ENCODE measurements around the gene CC2D2B. TPM values are rescaled to one million over a fixed set of nuclear protein-coding genes. Genes with fewer than 3 reads are reported as not detected.
"Not testable (repeated sequence)": the region's sequence is repeated elsewhere in the genome, so short reads cannot be mapped to it uniquely, and the experiment has no call there.

Gene CC2D2B
- total RNA-seq, 2 experiments from 2014 or later: 0.35 to 0.40 TPM

DNA sequence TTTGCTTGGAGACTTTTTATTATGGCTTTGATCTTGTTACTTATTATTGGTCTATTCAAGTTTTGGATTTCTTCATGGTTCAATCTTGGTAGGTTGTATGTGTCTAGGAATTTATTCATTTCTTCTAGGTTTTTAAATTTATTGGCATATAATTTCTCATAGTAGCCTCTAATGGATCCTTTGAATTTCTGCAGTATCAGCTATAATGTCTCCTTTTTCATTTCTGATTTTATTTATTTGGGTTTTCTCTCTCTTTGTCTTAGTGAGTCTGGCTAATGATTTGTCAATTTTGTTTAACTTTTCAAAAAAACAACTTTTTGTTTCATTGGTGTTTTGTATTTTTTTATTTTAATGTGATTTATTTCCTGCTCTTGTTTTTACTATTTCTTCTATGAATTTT, 8.3 kb downstream of the CC2D2B start:
- peaks cover 49% of the 10 kb centered on the region for H3K27me3 Mint-ChIP-seq
- H3K4me1 Mint-ChIP-seq; H3K9me3 Mint-ChIP-seq; DNase-seq; POLR2A ChIA-PET; H3K4me3 Mint-ChIP-seq; H3K27ac Mint-ChIP-seq; H3K36me3 Mint-ChIP-seq (ENCODE audit: low read depth); CTCF ChIA-PET: not testable (repeated sequence)

GRCh38 chr10:95920798-95921426, 13.1 kb downstream of the CC2D2B start:
- POLR2A ChIA-PET: no interaction called here

DNA sequence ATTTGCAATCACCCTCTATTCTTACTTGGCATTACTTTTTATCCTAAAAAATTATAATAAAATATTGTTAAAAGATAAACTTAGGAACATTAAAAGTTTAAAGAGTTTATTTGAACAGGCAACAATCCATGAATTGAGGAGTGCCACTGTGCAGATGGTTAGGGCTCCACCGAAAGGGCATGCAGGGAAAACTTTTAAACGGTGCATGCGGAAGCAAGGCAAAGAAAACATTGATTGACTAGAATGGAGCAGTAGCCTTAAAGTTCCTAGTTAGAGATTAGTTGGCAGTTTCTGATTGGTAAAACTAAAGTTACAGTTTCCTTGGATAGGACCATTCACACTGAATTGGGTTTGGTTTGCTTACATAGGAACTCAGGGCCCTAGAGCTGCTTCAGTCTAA, 17.3 kb downstream of the CC2D2B start:
- Mint-ChIP-seq H3K27ac (no peak overlapping the region), H3K36me3 (ENCODE audit: low read depth) (no peaks in the 10 kb centered on the region), H3K27me3 (peaks cover 23% of the 10 kb centered on the region), H3K9me3 (no peaks in the 10 kb centered on the region), H3K4me3 (no peak overlapping the region), H3K4me1 (no peaks in the 10 kb centered on the region)
- POLR2A ChIA-PET: no interaction called here
- CTCF ChIA-PET: no interaction called here
- no peak for DNase-seq

More at GRCh38 chr10:95920798-95921426, 13.1 kb downstream of the CC2D2B start:
- Mint-ChIP-seq H3K9me3 (no peaks in the 10 kb centered on the region), H3K4me3 (no peak overlapping the region), H3K27ac (no peak overlapping the region), H3K4me1 (no peaks in the 10 kb centered on the region), H3K27me3 (peaks cover 24% of the 10 kb centered on the region), H3K36me3 (ENCODE audit: low read depth) (no peaks in the 10 kb centered on the region)
- no peak for DNase-seq
- CTCF ChIA-PET: no interaction called here

- no peak overlapping the region for H3K4me3 Mint-ChIP-seq
- H3K4me1 Mint-ChIP-seq: peaks cover 6% of the 10 kb centered on the region
- ChIA-PET POLR2A (no interaction called here), CTCF (no interaction called here)
- no peaks in the 10 kb centered on the region for H3K36me3 Mint-ChIP-seq (ENCODE audit: low read depth)
- DNase-seq: no peak
- no peaks in the 10 kb centered on the region for H3K9me3 Mint-ChIP-seq
- no peak overlapping the region for H3K27ac Mint-ChIP-seq
- H3K27me3 Mint-ChIP-seq: peaks cover 29% of the 10 kb centered on the region
These were observed 27.7 kb downstream of the CC2D2B start for GRCh38 chr10:95935429-95935828.

- CTCF ChIA-PET: no interaction called here
- H3K4me3 Mint-ChIP-seq: no peak overlapping the region
- H3K4me1 Mint-ChIP-seq: no peaks in the 10 kb centered on the region
- H3K27me3 Mint-ChIP-seq: peaks cover 18% of the 10 kb centered on the region
- no peaks in the 10 kb centered on the region for H3K9me3 Mint-ChIP-seq
- POLR2A ChIA-PET: no interaction called here
- no peaks in the 10 kb centered on the region for H3K36me3 Mint-ChIP-seq (ENCODE audit: low read depth)
- no peak overlapping the region for H3K27ac Mint-ChIP-seq
- DNase-seq: no peak
These were observed 33.3 kb downstream of the CC2D2B start for GRCh38 chr10:95941115-95941514.

GRCh38 chr10:95963202-95963990, 55.6 kb downstream of the CC2D2B start:
- peaks cover 23% of the 10 kb centered on the region for H3K4me1 Mint-ChIP-seq
- no peak for DNase-seq
- H3K36me3 Mint-ChIP-seq (ENCODE audit: low read depth): peaks cover 9% of the 10 kb centered on the region
- peak overlapping the region; percentile 88 for H3K27ac Mint-ChIP-seq
- H3K4me3 Mint-ChIP-seq: peak overlapping the region; percentile 12
- peaks cover 3% of the 10 kb centered on the region for H3K27me3 Mint-ChIP-seq
- CTCF ChIA-PET: interaction anchor here (0.5 to 3.9 kb wide), 6 partner anchors 56 to 551 kb away, joined by 3 to 18 read pairs (median 3); partner anchors contain the start of genes CC2D2B, TCTN3 and TLL2
- POLR2A ChIA-PET: interaction anchor here (0.8 to 2.0 kb wide), 4 partner anchors 56 to 167 kb away, joined by 3 to 14 read pairs (median 6); partner anchors contain the start of genes CC2D2B and ZNF518A
- peaks cover 13% of the 10 kb centered on the region for H3K9me3 Mint-ChIP-seq

DNA sequence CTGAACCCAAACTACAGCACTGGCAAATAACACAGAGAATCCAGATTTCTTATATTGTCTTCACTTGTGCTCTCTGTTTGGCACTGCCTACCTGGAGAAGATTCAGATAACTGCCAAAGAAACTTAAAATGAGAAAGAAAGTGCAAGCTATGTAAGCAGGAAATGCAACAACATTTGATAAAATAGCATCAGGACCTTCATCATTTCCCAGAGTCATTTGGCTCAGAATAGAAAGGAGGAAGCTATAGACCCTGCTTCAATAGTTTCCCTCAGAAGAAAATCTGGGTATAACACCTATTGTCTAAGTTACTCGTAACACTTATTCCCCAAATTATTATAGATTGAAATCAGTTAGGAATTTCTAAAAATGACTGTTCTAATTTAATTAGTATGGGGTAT, 56.2 kb downstream of the CC2D2B start:
- CTCF ChIA-PET: interaction anchor here (1.0 to 3.9 kb wide), 4 partner anchors 56 to 312 kb away, joined by 3 to 18 read pairs (median 4); partner anchors contain the start of genes CC2D2B and TCTN3
- H3K4me3 Mint-ChIP-seq: peak overlapping the region; percentile 12
- no peak for DNase-seq
- POLR2A ChIA-PET: interaction anchor here (0.8 to 2.0 kb wide), 4 partner anchors 57 to 166 kb away, joined by 3 to 14 read pairs (median 6); partner anchors contain the start of genes CC2D2B and ZNF518A
- peaks cover 23% of the 10 kb centered on the region for H3K4me1 Mint-ChIP-seq
- H3K27me3 Mint-ChIP-seq: peaks cover 3% of the 10 kb centered on the region
- H3K9me3 Mint-ChIP-seq: peaks cover 9% of the 10 kb centered on the region
- H3K36me3 Mint-ChIP-seq (ENCODE audit: low read depth): peaks cover 6% of the 10 kb centered on the region
- peak overlapping the region; percentile 88 for H3K27ac Mint-ChIP-seq

- ChIA-PET CTCF (interaction anchor here (3.9 kb wide), 1 partner anchor 271 kb away, joined by 18 read pairs; the partner anchor contains the start of gene TCTN3), POLR2A (no interaction called here)
- no peak for DNase-seq
- peaks cover 6% of the 10 kb centered on the region for H3K36me3 Mint-ChIP-seq (ENCODE audit: low read depth)
- no peak overlapping the region for H3K27ac Mint-ChIP-seq
- H3K4me3 Mint-ChIP-seq: no peak overlapping the region
- H3K27me3 Mint-ChIP-seq: peaks cover 3% of the 10 kb centered on the region
- H3K4me1 Mint-ChIP-seq: peaks cover 23% of the 10 kb centered on the region
- peaks cover 9% of the 10 kb centered on the region for H3K9me3 Mint-ChIP-seq
These were observed 57.0 kb downstream of the CC2D2B start for GRCh38 chr10:95964756-95965155.

DNA sequence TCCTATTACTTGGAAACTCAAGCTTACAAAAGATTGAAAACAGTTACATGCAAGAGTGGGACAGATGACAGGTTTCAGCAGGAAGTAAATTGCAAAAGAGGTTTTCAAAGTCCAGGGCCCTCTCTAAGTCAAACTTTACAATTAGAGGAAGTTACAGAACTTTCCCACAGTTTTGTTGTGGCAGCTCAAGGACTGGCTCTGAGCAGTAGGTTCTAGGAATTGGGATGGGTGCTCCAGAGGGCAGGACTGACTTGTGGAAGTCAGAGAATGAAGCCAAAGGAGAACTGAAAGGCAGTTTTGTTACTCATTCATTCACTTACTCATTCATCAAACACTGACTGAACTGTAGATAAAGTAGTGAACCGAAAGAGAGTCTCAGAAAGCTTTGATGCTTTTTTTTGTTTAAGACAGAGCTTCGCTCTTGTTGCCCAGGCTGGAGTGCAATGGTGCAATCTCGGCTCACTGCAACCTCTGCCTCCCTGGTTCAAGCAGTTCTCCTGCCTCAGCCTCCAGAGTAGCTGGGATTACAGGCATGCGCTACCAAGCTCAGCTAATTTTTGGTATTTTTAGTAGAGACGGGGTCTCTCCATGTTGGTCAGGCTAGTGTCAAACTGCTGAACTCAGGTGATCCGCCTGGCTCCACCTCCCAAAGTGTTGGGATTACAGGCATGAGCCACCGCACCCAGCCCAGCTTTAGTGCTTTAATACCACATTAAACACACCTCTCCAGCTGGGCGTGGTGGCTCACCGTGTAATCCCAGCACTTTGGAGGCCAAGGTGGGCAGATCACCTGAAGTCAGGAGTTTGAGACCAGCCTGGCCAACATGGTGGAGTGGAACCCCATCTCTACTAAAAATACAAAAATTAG, 68.8 kb downstream of the CC2D2B start:
- Mint-ChIP-seq H3K27ac (no peak overlapping the region), H3K9me3 (no peaks in the 10 kb centered on the region), H3K27me3 (no peaks in the 10 kb centered on the region), H3K4me3 (no peak overlapping the region), H3K4me1 (no peaks in the 10 kb centered on the region), H3K36me3 (ENCODE audit: low read depth) (no peaks in the 10 kb centered on the region)
- ChIA-PET CTCF (no interaction called here), POLR2A (no interaction called here)
- DNase-seq: no peak

DNA sequence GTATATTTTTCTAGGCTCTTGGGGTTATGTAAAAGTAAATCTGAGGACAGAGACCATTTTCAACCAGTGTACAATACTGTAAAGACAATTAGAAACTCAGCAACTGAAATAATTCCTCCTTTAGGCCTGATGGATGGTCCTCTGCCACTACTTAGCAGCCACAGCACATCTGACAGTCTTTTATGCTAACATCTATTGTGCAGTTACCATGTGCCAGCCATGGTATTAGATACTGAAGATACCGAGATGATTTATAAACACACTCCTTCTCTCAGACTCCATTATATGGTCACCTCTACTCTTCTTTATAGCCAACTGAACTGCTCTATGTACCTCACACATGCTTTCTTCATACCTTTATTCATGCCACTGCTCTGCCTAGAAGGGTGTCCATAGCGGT, 74.4 kb downstream of the CC2D2B start:
- H3K4me1 Mint-ChIP-seq: no peaks in the 10 kb centered on the region
- H3K36me3 Mint-ChIP-seq (ENCODE audit: low read depth): no peaks in the 10 kb centered on the region
- ChIA-PET CTCF (interaction anchor here (1.0 kb wide), 1 partner anchor 288 kb away, joined by 5 read pairs; the partner anchor contains the start of gene TCTN3), POLR2A (no interaction called here)
- no peak overlapping the region for H3K27ac Mint-ChIP-seq
- H3K4me3 Mint-ChIP-seq: no peak overlapping the region
- no peak for DNase-seq
- H3K27me3 Mint-ChIP-seq: peaks cover 4% of the 10 kb centered on the region
- no peaks in the 10 kb centered on the region for H3K9me3 Mint-ChIP-seq

DNA sequence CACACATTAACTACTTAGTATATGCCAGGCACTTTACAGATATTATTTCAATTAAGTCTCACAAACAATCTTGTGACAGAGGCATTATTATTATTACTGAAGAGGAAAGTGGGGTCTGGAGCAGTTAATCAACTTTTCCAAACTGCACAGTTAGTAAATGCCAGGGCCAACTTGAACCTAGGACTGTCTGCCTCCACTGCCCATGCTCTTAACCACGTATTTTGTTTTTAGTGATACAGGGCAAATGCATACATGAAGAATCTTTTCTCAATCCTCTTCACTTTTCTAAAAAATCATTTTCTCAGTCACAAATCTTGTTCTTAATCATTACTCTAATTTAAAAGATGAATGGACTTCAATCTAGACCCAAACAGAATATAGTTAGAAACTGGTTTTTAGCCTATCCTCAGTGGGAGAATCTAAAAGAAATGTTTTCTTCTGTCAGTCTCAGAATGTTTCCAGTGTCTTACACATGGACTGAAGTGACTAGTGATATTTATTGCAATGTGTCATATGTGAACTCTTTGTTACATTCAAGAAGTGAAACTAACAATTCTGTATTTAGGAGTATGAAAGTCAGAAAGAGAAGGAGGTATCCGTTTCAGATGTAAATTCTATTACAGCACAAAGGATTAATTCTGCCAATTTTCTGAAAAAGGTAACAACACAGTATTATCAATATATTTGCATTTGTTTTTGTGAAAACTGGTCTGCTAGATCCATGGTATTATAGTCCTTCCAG, 80.1 kb downstream of the CC2D2B start:
- Mint-ChIP-seq H3K36me3 (ENCODE audit: low read depth) (no peaks in the 10 kb centered on the region), H3K4me3 (no peak overlapping the region), H3K4me1 (no peaks in the 10 kb centered on the region), H3K27ac (no peak overlapping the region), H3K27me3 (peaks cover 20% of the 10 kb centered on the region), H3K9me3 (no peaks in the 10 kb centered on the region)
- CTCF ChIA-PET: no interaction called here
- DNase-seq: no peak
- POLR2A ChIA-PET: no interaction called here

GRCh38 chr10:95988702-95989101, 80.9 kb downstream of the CC2D2B start:
- H3K36me3 Mint-ChIP-seq (ENCODE audit: low read depth): no peaks in the 10 kb centered on the region
- no peak for DNase-seq
- no peaks in the 10 kb centered on the region for H3K9me3 Mint-ChIP-seq
- no peak overlapping the region for H3K4me3 Mint-ChIP-seq
- peaks cover 20% of the 10 kb centered on the region for H3K27me3 Mint-ChIP-seq
- no peaks in the 10 kb centered on the region for H3K4me1 Mint-ChIP-seq
- no peak overlapping the region for H3K27ac Mint-ChIP-seq
- ChIA-PET POLR2A (no interaction called here), CTCF (no interaction called here)

Measured in activated CD4-positive, alpha-beta memory T cell treated with anti-CD3 and anti-CD28 coated beads, Interleukin-2, amount 10 ng/mL, durations not matched to agents 7 days and 5 days (primary cell).